ENCODE data around the gene CORO6. TPM values are rescaled to one million over a fixed set of nuclear protein-coding genes. Genes with fewer than 3 reads are reported as not detected.

CORO6 gene
- total and polyA plus RNA-seq, 4 donors = 0.23 to 3.0 (median 0.59) TPM

GRCh38 chr17:29593591-29594518 lies 28.9 kb downstream of the CORO6 start:
- Histone ChIP-seq H3K27ac (ENCODE audit: low read depth in 1 of 2, low read length in 2 of 2) (no peak overlapping the region), H3K4me3 (ENCODE audit: low read depth in 1 of 3, low read length in 3 of 3) (peak overlapping the region in 2 of 3 donors; percentile 40 to 77), H3K36me3 (ENCODE audit: control insufficient read depth in 4 of 4, insufficient read depth in 3 of 4, low read depth in 1 of 4, low read length in 3 of 4) (no peaks in the 10 kb centered on the region), H3K9ac (ENCODE audit: low read depth in 1 of 2, low read length in 2 of 2) (no peak overlapping the region), H3K4me1 (ENCODE audit: control insufficient read depth in 4 of 4, insufficient read depth in 4 of 4, low read length in 3 of 4) (peaks cover 6 to 43% (median 32%) of the 10 kb centered on the region in 4 donors), H3K27me3 (ENCODE audit: control insufficient read depth in 4 of 4, insufficient read depth in 4 of 4, low read length in 3 of 4) (no peaks in the 10 kb centered on the region), H3K9me3 (ENCODE audit: control insufficient read depth in 4 of 4, low read length in 3 of 4) (no peaks in the 10 kb centered on the region)
- 10% methylated on average over 64 of the region's 64 CpGs for WGBS
- peak; percentile 97 for TF ChIP-seq REST (IDR thresholded peaks at IDR 0.05)
- TF ChIP-seq RAD21 (IDR thresholded peaks at IDR 0.05) = peak; percentile 11 to 25
- TF ChIP-seq SP1 (IDR thresholded peaks at IDR 0.05) = no peak
- no peak for DNase-seq (ENCODE audit: low spot score)

GRCh38 chr17:29592850-29593551 lies 29.7 kb downstream of the CORO6 start, which contains the start of gene ANKRD13B:
ANKRD13B (plus strand) TSS chr17:29593132; CDS start chr17:29593622, 490 bp downstream.
- Histone ChIP-seq H3K9ac (ENCODE audit: low read depth in 1 of 2, low read length in 2 of 2) (no peak within 1 kb of the TSS), H3K27me3 (ENCODE audit: control insufficient read depth in 4 of 4, insufficient read depth in 4 of 4, low read length in 3 of 4) (no peaks in the 10 kb centered on the region), H3K27ac (ENCODE audit: low read depth in 1 of 2, low read length in 2 of 2) (no peak within 1 kb of the TSS), H3K36me3 (ENCODE audit: control insufficient read depth in 4 of 4, insufficient read depth in 3 of 4, low read depth in 1 of 4, low read length in 3 of 4) (no peaks in the 10 kb centered on the region), H3K4me1 (ENCODE audit: control insufficient read depth in 4 of 4, insufficient read depth in 4 of 4, low read length in 3 of 4) (peaks cover 6 to 51% (median 38%) of the 10 kb centered on the region in 4 donors), H3K9me3 (ENCODE audit: control insufficient read depth in 4 of 4, low read length in 3 of 4) (no peaks in the 10 kb centered on the region), H3K4me3 (ENCODE audit: low read depth in 1 of 3, low read length in 3 of 3) (peak within 1 kb of the TSS; percentile 40 to 77 (median 45))
- WGBS = under 1% methylated on average over 96 of the region's 96 CpGs
- DNase-seq (ENCODE audit: low spot score) = no peak
- TF ChIP-seq YY1 (IDR thresholded peaks at IDR 0.05) (no peak), EGR1 (IDR thresholded peaks at IDR 0.05; ENCODE audit: low read depth in 2 of 2) (no peak), TAF1 (conservative IDR thresholded peaks at IDR 0.05) (no peak), FOXA2 (IDR thresholded peaks at IDR 0.05) (no peak), RXRA (IDR thresholded peaks at IDR 0.05) (no peak), JUND (IDR thresholded peaks at IDR 0.05) (no peak), NR2F2 (IDR thresholded peaks at IDR 0.05) (no peak), HNF4A (conservative IDR thresholded peaks at IDR 0.05) (no peak), HNF4G (IDR thresholded peaks at IDR 0.05) (no peak), SP1 (IDR thresholded peaks at IDR 0.05) (no peak), REST (IDR thresholded peaks at IDR 0.05) (no peak), RAD21 (IDR thresholded peaks at IDR 0.05) (no peak), GABPA (IDR thresholded peaks at IDR 0.05 in 1 of 2, conservative IDR thresholded peaks at IDR 0.05 in 1 of 2) (no peak)
- TF ChIP-seq, protein P1, sequence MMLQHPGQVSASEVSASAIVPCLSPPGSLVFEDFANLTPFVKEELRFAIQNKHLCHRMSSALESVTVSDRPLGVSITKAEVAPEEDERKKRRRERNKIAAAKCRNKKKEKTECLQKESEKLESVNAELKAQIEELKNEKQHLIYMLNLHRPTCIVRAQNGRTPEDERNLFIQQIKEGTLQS (IDR thresholded peaks at IDR 0.05) = no peak
- TF ChIP-seq, protein P2, sequence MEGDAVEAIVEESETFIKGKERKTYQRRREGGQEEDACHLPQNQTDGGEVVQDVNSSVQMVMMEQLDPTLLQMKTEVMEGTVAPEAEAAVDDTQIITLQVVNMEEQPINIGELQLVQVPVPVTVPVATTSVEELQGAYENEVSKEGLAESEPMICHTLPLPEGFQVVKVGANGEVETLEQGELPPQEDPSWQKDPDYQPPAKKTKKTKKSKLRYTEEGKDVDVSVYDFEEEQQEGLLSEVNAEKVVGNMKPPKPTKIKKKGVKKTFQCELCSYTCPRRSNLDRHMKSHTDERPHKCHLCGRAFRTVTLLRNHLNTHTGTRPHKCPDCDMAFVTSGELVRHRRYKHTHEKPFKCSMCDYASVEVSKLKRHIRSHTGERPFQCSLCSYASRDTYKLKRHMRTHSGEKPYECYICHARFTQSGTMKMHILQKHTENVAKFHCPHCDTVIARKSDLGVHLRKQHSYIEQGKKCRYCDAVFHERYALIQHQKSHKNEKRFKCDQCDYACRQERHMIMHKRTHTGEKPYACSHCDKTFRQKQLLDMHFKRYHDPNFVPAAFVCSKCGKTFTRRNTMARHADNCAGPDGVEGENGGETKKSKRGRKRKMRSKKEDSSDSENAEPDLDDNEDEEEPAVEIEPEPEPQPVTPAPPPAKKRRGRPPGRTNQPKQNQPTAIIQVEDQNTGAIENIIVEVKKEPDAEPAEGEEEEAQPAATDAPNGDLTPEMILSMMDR (IDR thresholded peaks at IDR 0.05; ENCODE audit: low read depth, low read length, missing input control) = no peak
- TF ChIP-seq, protein P3, sequence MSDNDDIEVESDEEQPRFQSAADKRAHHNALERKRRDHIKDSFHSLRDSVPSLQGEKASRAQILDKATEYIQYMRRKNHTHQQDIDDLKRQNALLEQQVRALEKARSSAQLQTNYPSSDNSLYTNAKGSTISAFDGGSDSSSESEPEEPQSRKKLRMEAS (IDR thresholded peaks at IDR 0.05) = no peak
- TF ChIP-seq, protein P4, sequence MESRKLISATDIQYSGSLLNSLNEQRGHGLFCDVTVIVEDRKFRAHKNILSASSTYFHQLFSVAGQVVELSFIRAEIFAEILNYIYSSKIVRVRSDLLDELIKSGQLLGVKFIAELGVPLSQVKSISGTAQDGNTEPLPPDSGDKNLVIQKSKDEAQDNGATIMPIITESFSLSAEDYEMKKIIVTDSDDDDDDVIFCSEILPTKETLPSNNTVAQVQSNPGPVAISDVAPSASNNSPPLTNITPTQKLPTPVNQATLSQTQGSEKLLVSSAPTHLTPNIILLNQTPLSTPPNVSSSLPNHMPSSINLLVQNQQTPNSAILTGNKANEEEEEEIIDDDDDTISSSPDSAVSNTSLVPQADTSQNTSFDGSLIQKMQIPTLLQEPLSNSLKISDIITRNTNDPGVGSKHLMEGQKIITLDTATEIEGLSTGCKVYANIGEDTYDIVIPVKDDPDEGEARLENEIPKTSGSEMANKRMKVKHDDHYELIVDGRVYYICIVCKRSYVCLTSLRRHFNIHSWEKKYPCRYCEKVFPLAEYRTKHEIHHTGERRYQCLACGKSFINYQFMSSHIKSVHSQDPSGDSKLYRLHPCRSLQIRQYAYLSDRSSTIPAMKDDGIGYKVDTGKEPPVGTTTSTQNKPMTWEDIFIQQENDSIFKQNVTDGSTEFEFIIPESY (IDR thresholded peaks at IDR 0.05) = no peak
